GM19463 (cell line): ENCODE data around the gene SLC47A2.
"Not testable (repeated sequence)": the region's sequence is repeated elsewhere in the genome, so short reads cannot be mapped to it uniquely, and the experiment has no call there.

Experiments used
- ATAC-seq: cut with Tn5 transposase; IDR thresholded peaks from one replicate; pipeline ENCODE4 v1.9.1; 2021; ENCODE audit warnings: mild to moderate bottlenecking, moderate library complexity; ENCODE audit not compliant: unreplicated experiment

The SLC47A2 gene

GRCh38 chr17:19671433-19671832 is 45.0 kb downstream of the SLC47A2 start:
- ATAC-seq: no peak

GRCh38 chr17:19670908-19671307 is 45.5 kb downstream of the SLC47A2 start:
- no peak for ATAC-seq

DNA sequence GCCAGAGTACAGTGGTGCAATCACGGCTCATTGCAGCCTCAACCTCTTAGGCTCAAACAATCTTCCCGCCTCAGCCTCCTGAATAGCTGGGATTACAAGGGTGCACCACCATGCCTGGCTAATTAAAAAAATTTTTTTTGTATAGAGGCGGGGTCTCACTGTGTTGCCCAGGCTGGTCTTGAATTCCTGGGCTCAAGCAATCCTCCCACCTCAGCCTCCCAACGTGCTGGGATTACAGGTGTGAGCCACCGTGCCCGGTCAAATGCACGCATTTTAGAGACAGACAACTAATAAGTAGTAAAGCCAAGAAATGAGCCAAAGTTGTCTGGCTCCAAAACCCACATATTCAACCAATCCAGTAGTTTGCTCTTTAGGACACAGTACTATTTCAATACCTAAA is 46.7 kb downstream of the SLC47A2 start:
- not testable (repeated sequence) for ATAC-seq

GRCh38 chr17:19664821-19665181 is 51.6 kb downstream of the SLC47A2 start:
- ATAC-seq: no peak

DNA sequence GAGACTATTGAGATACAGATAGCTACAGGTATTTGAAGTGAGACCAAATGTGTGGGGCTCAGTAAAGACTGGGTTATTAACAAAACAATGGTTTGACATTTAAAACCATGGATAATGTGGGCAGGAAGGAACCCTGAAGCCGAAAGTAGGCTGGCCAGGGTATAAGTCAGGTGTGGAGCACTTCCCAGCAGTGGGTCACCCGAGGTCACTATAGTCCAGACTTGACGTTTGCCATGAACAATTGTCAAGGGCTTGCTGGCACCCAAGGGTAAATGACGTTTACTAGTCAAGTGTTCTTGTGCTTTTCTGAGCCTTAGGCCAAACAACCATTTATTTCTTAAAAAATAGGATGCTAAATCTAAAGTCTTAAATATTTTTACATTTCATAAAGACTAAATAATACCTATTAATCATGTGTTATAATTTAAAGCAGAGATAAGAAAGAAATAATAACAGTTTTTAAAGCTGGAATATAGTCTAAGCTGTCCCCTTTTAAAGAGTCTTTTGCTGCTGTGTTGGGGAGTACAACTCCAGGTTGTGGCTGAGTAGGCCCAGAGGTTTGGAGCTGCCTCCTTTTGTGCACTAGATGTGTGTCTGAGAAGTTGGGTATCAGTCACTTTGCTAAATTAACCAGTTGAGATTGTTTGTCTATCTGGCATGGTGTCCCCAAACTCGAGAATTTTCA is 52.1 kb downstream of the SLC47A2 start:
- ATAC-seq: no peak

DNA sequence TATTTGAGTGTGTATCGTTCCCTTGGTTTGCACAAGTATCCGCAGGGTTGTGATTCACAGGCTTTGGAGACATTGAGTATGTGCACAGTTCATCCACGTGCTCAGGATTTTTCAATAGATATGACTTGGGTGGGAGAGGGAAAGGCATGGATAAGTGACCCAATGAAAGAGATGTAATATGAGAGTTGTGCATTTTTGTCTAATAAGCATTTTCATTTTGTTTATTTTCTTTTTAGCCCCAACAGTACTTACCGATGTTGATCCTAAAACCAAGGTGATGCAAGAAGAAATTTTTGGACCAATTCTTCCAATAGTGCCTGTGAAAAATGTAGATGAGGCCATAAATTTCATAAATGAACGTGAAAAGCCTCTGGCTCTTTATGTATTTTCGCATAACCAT is 53.3 kb downstream of the SLC47A2 start:
- ATAC-seq: no peak

- no peak for ATAC-seq
Observed at GRCh38 chr17:19661121-19661520, 55.3 kb downstream of the SLC47A2 start.

GRCh38 chr17:19660219-19660870 is 56.0 kb downstream of the SLC47A2 start:
- ATAC-seq: no peak

DNA sequence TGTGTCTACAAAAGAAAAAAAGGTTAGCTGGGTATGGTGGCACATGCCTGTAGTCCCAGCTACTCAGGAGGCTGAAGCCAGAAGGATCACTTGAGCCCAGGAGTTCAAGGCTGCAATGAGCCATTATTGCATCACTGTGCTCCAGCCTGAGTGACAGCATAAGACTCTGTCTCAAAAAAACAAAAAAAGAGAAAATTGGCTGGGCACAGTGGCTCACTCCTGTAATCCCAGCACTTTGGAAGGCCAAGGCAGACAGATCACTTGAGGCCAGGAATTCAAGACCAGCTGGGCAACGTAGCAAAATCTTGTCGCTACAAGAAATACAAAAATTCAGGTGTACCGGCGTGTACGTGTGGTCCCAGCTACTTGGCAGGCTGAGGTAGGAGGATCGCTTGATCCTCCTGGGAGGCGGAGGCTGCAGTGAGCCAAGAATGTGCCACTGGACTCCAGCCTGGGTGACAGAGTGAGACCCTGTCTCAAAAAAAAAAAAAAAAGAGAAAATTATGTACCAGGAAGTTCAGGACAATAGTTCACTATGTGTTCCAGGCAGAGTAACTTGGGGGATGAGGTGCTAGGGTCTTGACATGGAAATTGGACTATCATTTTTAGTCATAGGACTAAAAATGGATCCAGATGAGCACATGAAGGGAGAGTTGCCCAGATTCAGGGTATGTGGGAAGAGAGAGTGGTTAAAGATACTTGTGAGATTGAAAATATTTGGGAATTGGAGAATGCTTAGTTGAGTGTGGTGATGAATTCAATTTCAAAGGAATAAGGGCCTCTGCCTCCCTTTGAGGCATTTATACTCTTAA is 56.8 kb downstream of the SLC47A2 start:
- ATAC-seq: no peak

DNA sequence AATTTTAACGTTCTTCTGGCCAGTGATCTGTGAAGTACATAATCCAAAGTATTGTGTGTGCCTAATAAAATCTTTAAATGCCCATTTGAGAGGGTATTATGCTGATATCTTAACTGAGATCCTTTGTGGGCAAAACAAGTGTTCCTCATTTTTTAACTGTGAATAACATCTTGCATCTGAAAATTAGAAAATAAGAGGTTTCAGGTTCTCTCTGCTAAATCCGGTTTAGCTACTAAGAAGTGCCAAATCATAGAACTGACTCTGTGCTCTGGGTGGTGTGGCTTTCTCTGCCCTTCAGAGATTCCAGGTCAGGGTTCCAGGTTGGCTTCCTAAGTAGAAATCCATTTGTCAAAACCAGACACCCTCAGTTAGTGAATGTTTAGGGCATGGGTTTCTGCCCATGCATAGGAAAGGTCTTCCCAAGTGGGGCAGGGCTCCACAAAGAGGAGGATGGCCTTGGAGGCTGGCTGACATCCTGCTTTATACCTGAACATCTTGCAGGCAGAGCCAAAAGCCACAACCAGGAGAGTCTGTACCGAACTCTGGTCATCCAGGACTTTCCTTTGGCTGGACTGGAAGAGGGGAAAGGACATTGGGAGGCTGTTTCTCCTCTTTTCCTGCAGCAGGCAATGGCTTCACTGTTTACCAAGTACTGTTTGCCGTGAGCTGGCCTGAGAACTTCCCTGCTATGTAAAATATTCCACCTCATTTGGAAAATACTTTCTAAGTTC is 59.4 kb downstream of the SLC47A2 start:
- ATAC-seq: no peak

DNA sequence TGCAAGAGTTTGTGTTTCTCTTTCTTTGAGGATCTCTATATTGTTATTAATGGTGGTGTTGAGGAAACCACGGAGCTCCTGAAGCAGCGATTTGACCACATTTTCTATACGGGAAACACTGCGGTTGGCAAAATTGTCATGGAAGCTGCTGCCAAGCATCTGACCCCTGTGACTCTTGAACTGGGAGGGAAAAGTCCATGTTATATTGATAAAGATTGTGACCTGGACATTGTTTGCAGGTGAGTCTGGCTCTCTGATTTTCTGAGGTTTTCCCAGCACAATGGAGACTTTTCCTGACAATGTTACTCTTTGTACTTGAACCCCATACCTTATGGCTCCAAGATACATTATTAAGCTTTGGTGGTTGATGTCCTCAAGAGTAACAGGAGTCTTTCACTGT is 60.0 kb downstream of the SLC47A2 start:
- no peak for ATAC-seq

- no peak for ATAC-seq
Observed at GRCh38 chr17:19654896-19655295, 61.5 kb downstream of the SLC47A2 start.

DNA sequence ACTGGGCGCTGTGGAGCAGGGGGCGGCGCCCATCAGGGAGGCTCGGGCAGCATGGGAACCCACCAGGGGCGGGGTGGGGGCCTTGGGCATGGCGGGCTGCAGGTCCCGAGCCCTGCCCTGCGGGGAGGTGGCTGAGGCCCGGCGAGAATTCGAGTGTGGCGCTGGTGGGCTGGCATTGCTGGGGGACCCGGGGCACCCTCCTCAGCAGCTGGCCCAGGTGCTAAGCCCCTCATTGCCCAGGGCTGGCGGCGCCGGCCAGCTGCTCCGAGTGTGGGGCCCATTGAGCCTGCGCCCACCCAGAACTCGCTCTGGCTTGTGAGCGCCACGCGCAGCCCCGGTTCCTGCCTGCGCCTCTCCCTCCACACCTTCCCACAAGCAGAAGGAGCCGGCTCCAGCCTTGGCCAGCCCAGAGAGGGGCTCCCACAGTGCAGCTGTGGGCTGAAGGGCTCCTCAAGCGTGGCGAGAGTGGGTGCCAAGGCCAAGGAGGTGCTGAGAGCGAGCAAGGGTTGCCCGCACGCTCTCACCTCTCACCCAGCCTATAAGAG is 62.0 kb downstream of the SLC47A2 start:
- ATAC-seq: no peak

DNA sequence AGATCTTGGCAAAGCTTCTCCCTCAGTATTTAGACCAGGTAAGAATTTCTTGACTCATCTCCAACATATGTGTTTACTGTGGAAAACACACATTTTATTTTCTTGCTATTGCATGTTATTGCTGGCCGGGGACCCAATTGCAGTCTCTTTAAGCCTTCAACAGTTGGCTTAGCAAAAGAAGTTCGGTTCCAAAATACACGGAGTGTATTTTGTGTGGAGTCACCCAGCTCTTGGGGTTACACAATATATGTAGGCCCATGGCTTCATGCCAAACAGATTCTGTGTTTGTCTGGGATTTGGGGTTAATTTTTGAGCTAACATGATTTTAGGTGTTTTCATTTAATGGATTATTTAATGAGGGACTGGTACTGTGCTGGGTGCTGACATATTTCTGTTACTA is 63.8 kb downstream of the SLC47A2 start:
- ATAC-seq: no peak

DNA sequence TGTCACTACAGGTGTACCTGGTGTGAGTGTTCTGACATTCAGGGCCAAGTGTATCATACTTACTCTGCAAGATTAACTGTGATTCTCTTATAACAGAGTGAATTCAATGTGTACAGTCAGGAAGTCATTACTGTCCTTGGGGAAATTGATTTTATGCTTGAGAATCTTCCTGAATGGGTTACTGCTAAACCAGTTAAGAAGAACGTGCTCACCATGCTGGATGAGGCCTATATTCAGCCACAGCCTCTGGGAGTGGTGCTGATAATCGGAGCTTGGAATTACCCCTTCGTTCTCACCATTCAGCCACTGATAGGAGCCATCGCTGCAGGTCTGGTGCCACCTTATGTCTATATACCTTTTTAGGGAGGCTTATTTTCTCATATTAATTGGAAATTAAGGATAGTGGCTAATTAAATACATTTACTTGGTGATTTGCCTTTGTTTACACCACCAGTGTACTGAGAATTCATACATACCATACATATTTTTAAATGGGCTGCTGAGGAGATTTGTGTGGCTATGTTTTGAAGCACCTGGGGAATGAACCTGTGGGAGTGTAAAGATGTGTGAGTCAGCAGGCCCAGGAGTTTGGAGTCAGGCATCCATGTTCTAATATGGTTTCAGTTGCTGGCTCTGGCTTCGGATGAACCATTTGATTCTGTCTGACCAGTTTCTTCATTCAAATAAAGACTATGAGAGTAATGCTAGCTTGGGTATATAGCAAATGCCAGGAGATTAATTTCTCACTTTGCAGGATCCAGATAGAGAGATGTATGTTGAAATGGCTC is 64.7 kb downstream of the SLC47A2 start:
- ATAC-seq: no peak

DNA sequence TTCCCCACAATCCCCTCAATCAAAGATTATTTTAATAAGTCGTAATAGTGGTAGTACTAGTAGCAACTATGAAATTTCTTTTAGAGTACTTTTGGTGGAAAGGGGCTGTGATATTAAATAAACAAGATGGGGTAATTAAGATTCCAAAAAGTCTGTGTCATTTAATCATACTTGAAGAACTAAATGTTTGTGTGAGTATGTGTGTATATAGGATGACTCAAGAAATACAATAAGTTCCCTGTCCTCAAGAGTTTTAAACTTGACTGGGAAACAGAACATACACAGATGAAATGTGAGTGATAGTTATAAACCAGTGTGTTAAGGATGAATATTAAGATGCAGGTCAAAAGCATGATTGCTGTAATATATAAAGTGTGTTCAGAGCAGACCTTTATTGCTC is 65.6 kb downstream of the SLC47A2 start:
- no peak for ATAC-seq

- no peak for ATAC-seq
Observed at GRCh38 chr17:19649274-19649541, 67.2 kb downstream of the SLC47A2 start.

GRCh38 chr17:19648475-19649273 is 67.7 kb downstream of the SLC47A2 start, which contains the start of gene ALDH3A2:
TSS of gene ALDH3A2 (plus strand) at chr17:19648751. CDS start at chr17:19648972, 221 bp downstream.
- ATAC-seq: peak; percentile 93

GRCh38 chr17:19647697-19648474 is 68.5 kb downstream of the SLC47A2 start:
- ATAC-seq: peak; percentile 21
